Neuronal stem cell (in vitro differentiated cells): ENCODE measurements around the gene RHO.
A peak's percentile ranks its signal among the peaks of the same experiment; 100 is the strongest.

Experiments used
- DNase-seq: peaks from one replicate; pipeline ENCODE4 v3.0.0-alpha.2; 2013; ENCODE audit warnings: low spot score
- H2AFZ ChIP-seq: one replicate; pipeline ENCODE4 v1.6.1; 2013; ENCODE audit warnings: mild to moderate bottlenecking, low read length, inconsistent platforms
- H2AK5ac ChIP-seq: 2 replicates; pipeline ENCODE4 v1.6.1; 2013; ENCODE audit warnings: low read depth, mild to moderate bottlenecking, inconsistent platforms, low read length, moderate library complexity, mixed read lengths
- H2BK120ac ChIP-seq: 2 replicates; pipeline ENCODE4 v1.6.1; 2013; ENCODE audit warnings: low read depth, mild to moderate bottlenecking, inconsistent platforms, low read length, moderate library complexity, mixed read lengths
- H2BK12ac ChIP-seq: one replicate; pipeline ENCODE4 v1.6.1; 2013; ENCODE audit warnings: low read length, inconsistent platforms
- H2BK15ac ChIP-seq: 2 replicates; pipeline ENCODE4 v1.6.1; 2013; ENCODE audit warnings: mild to moderate bottlenecking, low read length, inconsistent platforms, mixed read lengths
- H2BK5ac ChIP-seq: one replicate; pipeline ENCODE4 v1.6.1; 2013; ENCODE audit warnings: inconsistent platforms, mild to moderate bottlenecking, low read length, moderate library complexity
- H3K14ac ChIP-seq: one replicate; pipeline ENCODE4 v1.6.1; 2013; ENCODE audit warnings: low read length, inconsistent platforms
- H3K18ac ChIP-seq: 2 replicates; pipeline ENCODE4 v1.6.1; 2013; ENCODE audit warnings: low read length, inconsistent platforms
- H3K23ac ChIP-seq: 2 replicates; pipeline ENCODE4 v1.6.1; 2013; ENCODE audit warnings: low read depth, mild to moderate bottlenecking, mixed read lengths, low read length, inconsistent platforms; ENCODE audit not compliant: poor library complexity
- H3K27ac ChIP-seq: replicated peaks from 3 replicates; pipeline ENCODE4 v1.5.1; 2013; ENCODE audit warnings: low read length, inconsistent platforms
- H3K27me3 ChIP-seq, 3 experiments: 2 replicates each; pipeline ENCODE4 v1.6.1; 2013; ENCODE audit warnings: low read length in 3 of 3, mild to moderate bottlenecking in 2 of 3, inconsistent platforms in 1 of 3, low read depth in 1 of 3, mixed read lengths in 1 of 3, moderate library complexity in 1 of 3; ENCODE audit not compliant: control insufficient read depth in 3 of 3, insufficient read depth in 3 of 3
- H3K36me3 ChIP-seq, 2 donors: replicated peaks in 1 of 2; 2 replicates each; pipeline ENCODE4 v1.6.1; 2013; ENCODE audit warnings: low read length in 2 of 2; ENCODE audit not compliant: control insufficient read depth in 2 of 2, insufficient read depth in 2 of 2
- H3K4ac ChIP-seq: 2 replicates; pipeline ENCODE4 v1.6.1; 2013; ENCODE audit warnings: inconsistent platforms, mild to moderate bottlenecking, low read length, moderate library complexity
- H3K4me1 ChIP-seq, 2 donors: 1 replicate in 1 of 2; 2 replicates in 1 of 2; pipeline ENCODE4 v1.6.1; 2013; ENCODE audit warnings: low read length in 2 of 2, low read depth in 1 of 2; ENCODE audit not compliant: control insufficient read depth in 2 of 2, insufficient read depth in 1 of 2
- H3K4me2 ChIP-seq: one replicate; pipeline ENCODE4 v1.6.1; 2013; ENCODE audit warnings: mild to moderate bottlenecking, low read length, inconsistent platforms; ENCODE audit not compliant: insufficient read depth, poor library complexity, severe bottlenecking
- H3K4me3 ChIP-seq, 2 donors: 2 replicates each; pipeline ENCODE4 v1.5.1; 2013; ENCODE audit warnings: low read length in 2 of 2, mild to moderate bottlenecking in 2 of 2, inconsistent platforms in 1 of 2, moderate library complexity in 1 of 2
- H3K79me1 ChIP-seq: one replicate; pipeline ENCODE4 v1.6.1; 2013; ENCODE audit warnings: low read depth, mild to moderate bottlenecking, inconsistent platforms, low read length, moderate library complexity
- H3K9ac ChIP-seq: one replicate; pipeline ENCODE4 v1.6.1; 2013; ENCODE audit warnings: mild to moderate bottlenecking, low read depth, low read length, inconsistent platforms; ENCODE audit not compliant: poor library complexity
- H3K9me3 ChIP-seq, 2 donors: replicated peaks in 1 of 2; 2 replicates each; pipeline versions ENCODE3 to v1.6.1; 2013; ENCODE audit warnings: low read length in 2 of 2, mild to moderate bottlenecking in 2 of 2, inconsistent platforms in 1 of 2, low read depth in 1 of 2, mixed read lengths in 1 of 2, moderate library complexity in 1 of 2; ENCODE audit not compliant: control insufficient read depth in 2 of 2, insufficient read depth in 1 of 2
- H4K8ac ChIP-seq: one replicate; pipeline ENCODE4 v1.6.1; 2013; ENCODE audit warnings: low read depth, mild to moderate bottlenecking, inconsistent platforms, low read length, moderate library complexity
- H4K91ac ChIP-seq: one replicate; pipeline ENCODE4 v1.6.1; 2013; ENCODE audit warnings: low read length, low read depth, mild to moderate bottlenecking, inconsistent platforms; ENCODE audit not compliant: poor library complexity
- WGBS, 2 donors: extraction: QIAGEN DNeasy Blood & Tissue Kit; methylation state at CpG; one replicate each; pipeline ENCODE4 v1.1.7; 2013; ENCODE audit warnings: missing lambda C conversion rate in 2 of 2, mixed read lengths in 1 of 2; ENCODE audit not compliant: insufficient read length in 2 of 2, insufficient replicate concordance in 1 of 2; ENCODE audit errors: extremely low coverage in 2 of 2; 5-methylcytosine and 5-hydroxymethylcytosine counted together

Gene RHO

DNA sequence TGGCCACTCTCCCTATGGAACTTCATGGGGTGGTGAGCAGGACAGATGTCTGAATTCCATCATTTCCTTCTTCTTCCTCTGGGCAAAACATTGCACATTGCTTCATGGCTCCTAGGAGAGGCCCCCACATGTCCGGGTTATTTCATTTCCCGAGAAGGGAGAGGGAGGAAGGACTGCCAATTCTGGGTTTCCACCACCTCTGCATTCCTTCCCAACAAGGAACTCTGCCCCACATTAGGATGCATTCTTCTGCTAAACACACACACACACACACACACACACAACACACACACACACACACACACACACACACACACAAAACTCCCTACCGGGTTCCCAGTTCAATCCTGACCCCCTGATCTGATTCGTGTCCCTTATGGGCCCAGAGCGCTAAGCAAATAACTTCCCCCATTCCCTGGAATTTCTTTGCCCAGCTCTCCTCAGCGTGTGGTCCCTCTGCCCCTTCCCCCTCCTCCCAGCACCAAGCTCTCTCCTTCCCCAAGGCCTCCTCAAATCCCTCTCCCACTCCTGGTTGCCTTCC lies 1.9 kb downstream of the RHO start:
- Histone ChIP-seq H3K4me3 (no peak overlapping the region), H3K4ac (no peak overlapping the region), H2BK12ac (no peak overlapping the region), H3K9ac (no peak overlapping the region), H3K23ac (no peak overlapping the region), H2BK15ac (peak overlapping the region; percentile 0), H3K9me3 (no peaks in the 10 kb centered on the region), H3K79me1 (no peaks in the 10 kb centered on the region), H3K18ac (peak overlapping the region; percentile 73), H3K36me3 (no peaks in the 10 kb centered on the region), H3K4me1 (peaks cover 19 to 20% of the 10 kb centered on the region in 2 donors), H2BK5ac (no peak overlapping the region), H3K27me3 (no peaks in the 10 kb centered on the region), H2AFZ (peak overlapping the region; percentile 0), H4K8ac (no peak overlapping the region), H3K27ac (no peak overlapping the region), H3K4me2 (no peak overlapping the region), H2AK5ac (no peak overlapping the region), H3K14ac (no peak overlapping the region), H2BK120ac (no peak overlapping the region), H4K91ac (no peak overlapping the region)
- WGBS, 2 donors, result no CpG with 5 or more reads among the region's 6 CpGs
- no peak for DNase-seq

- Histone ChIP-seq H3K27ac (no peak overlapping the region), H2AFZ (no peak overlapping the region), H3K79me1 (no peaks in the 10 kb centered on the region), H3K18ac (peak overlapping the region; percentile 73), H4K91ac (no peak overlapping the region), H3K4me3 (no peak overlapping the region), H3K9me3 (no peaks in the 10 kb centered on the region), H2BK5ac (no peak overlapping the region), H3K9ac (no peak overlapping the region), H3K23ac (no peak overlapping the region), H3K36me3 (no peaks in the 10 kb centered on the region), H3K4me2 (no peak overlapping the region), H2BK12ac (no peak overlapping the region), H2BK120ac (no peak overlapping the region), H2BK15ac (peak overlapping the region; percentile 0), H3K4ac (no peak overlapping the region), H2AK5ac (peak overlapping the region; percentile 42), H3K27me3 (no peaks in the 10 kb centered on the region), H4K8ac (no peak overlapping the region), H3K4me1 (peaks cover 19 to 20% of the 10 kb centered on the region in 2 donors), H3K14ac (no peak overlapping the region)
- DNase-seq, result no peak
- WGBS, 2 donors, result no CpG with 5 or more reads among the region's 13 CpGs
These were observed 2.4 kb downstream of the RHO start for GRCh38 chr3:129530821-129531220.

DNA sequence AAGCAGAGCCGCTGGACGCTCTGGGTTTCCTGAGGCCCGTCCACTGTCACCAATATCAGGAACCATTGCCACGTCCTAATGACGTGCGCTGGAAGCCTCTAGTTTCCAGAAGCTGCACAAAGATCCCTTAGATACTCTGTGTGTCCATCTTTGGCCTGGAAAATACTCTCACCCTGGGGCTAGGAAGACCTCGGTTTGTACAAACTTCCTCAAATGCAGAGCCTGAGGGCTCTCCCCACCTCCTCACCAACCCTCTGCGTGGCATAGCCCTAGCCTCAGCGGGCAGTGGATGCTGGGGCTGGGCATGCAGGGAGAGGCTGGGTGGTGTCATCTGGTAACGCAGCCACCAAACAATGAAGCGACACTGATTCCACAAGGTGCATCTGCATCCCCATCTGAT lies 3.3 kb downstream of the RHO start:
- Histone ChIP-seq H2BK120ac (no peak overlapping the region), H3K4me3 (no peak overlapping the region), H3K9ac (no peak overlapping the region), H3K79me1 (no peaks in the 10 kb centered on the region), H3K4ac (no peak overlapping the region), H3K36me3 (no peaks in the 10 kb centered on the region), H3K4me1 (peaks cover 14 to 16% of the 10 kb centered on the region in 2 donors), H2BK5ac (no peak overlapping the region), H2AK5ac (no peak overlapping the region), H3K4me2 (no peak overlapping the region), H4K91ac (no peak overlapping the region), H3K14ac (no peak overlapping the region), H3K18ac (no peak overlapping the region), H2BK15ac (peak overlapping the region; percentile 18), H3K9me3 (no peaks in the 10 kb centered on the region), H4K8ac (no peak overlapping the region), H2BK12ac (no peak overlapping the region), H3K23ac (no peak overlapping the region), H3K27ac (no peak overlapping the region), H3K27me3 (no peaks in the 10 kb centered on the region), H2AFZ (no peak overlapping the region)
- DNase-seq, result no peak
- no CpG with 5 or more reads among the region's 11 CpGs for WGBS, 2 donors

DNA sequence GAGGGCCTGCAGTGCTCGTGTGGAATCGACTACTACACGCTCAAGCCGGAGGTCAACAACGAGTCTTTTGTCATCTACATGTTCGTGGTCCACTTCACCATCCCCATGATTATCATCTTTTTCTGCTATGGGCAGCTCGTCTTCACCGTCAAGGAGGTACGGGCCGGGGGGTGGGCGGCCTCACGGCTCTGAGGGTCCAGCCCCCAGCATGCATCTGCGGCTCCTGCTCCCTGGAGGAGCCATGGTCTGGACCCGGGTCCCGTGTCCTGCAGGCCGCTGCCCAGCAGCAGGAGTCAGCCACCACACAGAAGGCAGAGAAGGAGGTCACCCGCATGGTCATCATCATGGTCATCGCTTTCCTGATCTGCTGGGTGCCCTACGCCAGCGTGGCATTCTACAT lies 3.8 kb downstream of the RHO start:
- no peak overlapping the region for H3K4me3 ChIP-seq
- no peak overlapping the region for H2BK5ac ChIP-seq
- peak overlapping the region; percentile 18 for H2BK15ac ChIP-seq
- no peak overlapping the region for H4K91ac ChIP-seq
- no peaks in the 10 kb centered on the region for H3K27me3 ChIP-seq
- no peak overlapping the region for H2AK5ac ChIP-seq
- no peak overlapping the region for H3K4ac ChIP-seq
- H2BK12ac ChIP-seq, result no peak overlapping the region
- no peak overlapping the region for H3K9ac ChIP-seq
- no CpG with 5 or more reads among the region's 20 CpGs for WGBS, 2 donors
- H3K79me1 ChIP-seq, result no peaks in the 10 kb centered on the region
- H3K4me1 ChIP-seq, result peaks cover 12 to 16% of the 10 kb centered on the region in 2 donors
- no peak overlapping the region for H3K4me2 ChIP-seq
- no peak for DNase-seq
- no peaks in the 10 kb centered on the region for H3K9me3 ChIP-seq
- H3K36me3 ChIP-seq, result no peaks in the 10 kb centered on the region
- no peak overlapping the region for H3K23ac ChIP-seq
- H3K18ac ChIP-seq, result no peak overlapping the region
- H4K8ac ChIP-seq, result no peak overlapping the region
- H3K14ac ChIP-seq, result no peak overlapping the region
- H3K27ac ChIP-seq, result no peak overlapping the region
- H2BK120ac ChIP-seq, result no peak overlapping the region
- no peak overlapping the region for H2AFZ ChIP-seq
